ENCODE results near the gene LINGO1. TPM values are rescaled to one million over a fixed set of nuclear protein-coding genes. Genes with fewer than 3 reads are reported as not detected.

LINGO1 gene
- total and polyA plus RNA-seq, 2 of the 8 experiments (the other 6 are each of a cell fraction or from before 2014, with no cell fraction given): 57.1 to 114 TPM

- Histone ChIP-seq H3K4me3 (ENCODE audit: extremely low read depth in 1 of 4, insufficient read depth in 2 of 4, low read depth in 3 of 4, low read length in 4 of 4) (no peak overlapping the region), H3K4ac (replicated peaks; ENCODE audit: insufficient read length, low read depth, low read length) (no peak overlapping the region), H4K91ac (replicated peaks; ENCODE audit: insufficient read length, low read length) (no peak overlapping the region), H3K23me2 (ENCODE audit: low read depth, low read length) (no peaks in the 10 kb centered on the region), H2BK15ac (ENCODE audit: low read length) (no peak overlapping the region), H2BK20ac (ENCODE audit: low read length) (no peak overlapping the region), H3K79me1 (ENCODE audit: low read depth, low read length) (no peaks in the 10 kb centered on the region), H3K56ac (replicated peaks; ENCODE audit: insufficient read length, low read depth, low read length) (no peak overlapping the region), H3K4me1 (replicated peaks in 1 of 4; ENCODE audit: control insufficient read depth in 3 of 4, insufficient read depth in 4 of 4, low read length in 3 of 4) (peaks cover 0 to 2% (median 0%) of the 10 kb centered on the region in 4 experiments; a peak in 2 of 7 replicates), H2AFZ (ENCODE audit: low read length) (no peak overlapping the region), H4K20me1 (replicated peaks in 1 of 2; ENCODE audit: control insufficient read depth in 1 of 2, insufficient read depth in 2 of 2, low read length in 2 of 2) (no peaks in the 10 kb centered on the region), H3K9ac (replicated peaks in 1 of 4; ENCODE audit: extremely low read depth in 1 of 4, low read depth in 3 of 4, low read length in 3 of 4) (no peak overlapping the region), H4K5ac (ENCODE audit: insufficient read length, low read depth, low read length) (no peak overlapping the region), H3K18ac (ENCODE audit: extremely low read depth, low read length) (no peak overlapping the region), H3K4me2 (ENCODE audit: insufficient read depth in 1 of 2, low read depth in 2 of 2, low read length in 2 of 2) (no peak overlapping the region), H3K79me2 (ENCODE audit: control insufficient read depth in 1 of 2, insufficient read depth in 2 of 2, low read length in 2 of 2) (no peaks in the 10 kb centered on the region), H3K14ac (ENCODE audit: insufficient read length) (no peak overlapping the region), H4K8ac (ENCODE audit: extremely low read depth, insufficient read depth, low read length) (no peak overlapping the region), H3K23ac (ENCODE audit: insufficient read length) (no peak overlapping the region), H3K27me3 (replicated peaks in 1 of 4; ENCODE audit: control insufficient read depth in 3 of 4, extremely low read depth in 1 of 4, insufficient read depth in 3 of 4, low read length in 3 of 4) (no peaks in the 10 kb centered on the region), H2BK5ac (ENCODE audit: low read depth, low read length) (no peak overlapping the region), H3K36me3 (ENCODE audit: control insufficient read depth in 2 of 4, insufficient read depth in 4 of 4, low read length in 3 of 4) (no peaks in the 10 kb centered on the region), H3K27ac (ENCODE audit: low read depth, low read length) (no peak overlapping the region), H3K9me3 (ENCODE audit: insufficient read depth in 2 of 2, low read depth in 1 of 2, low read length in 1 of 2) (0 out of 4 replicates have a peak, but pooled peaks cover 0 to 5% of the 10 kb centered on the region in 2 experiments), H2BK120ac (replicated peaks; ENCODE audit: low read depth, low read length) (no peak overlapping the region), H2AK5ac (ENCODE audit: low read depth, low read length) (no peak overlapping the region), H2BK12ac (ENCODE audit: low read depth, low read length) (no peak overlapping the region)
- POLR2A ChIA-PET (ENCODE audit: partially characterized antibody): interaction anchor here (0.8 to 1.1 kb wide), 3 partner anchors 15 to 26 kb away, joined by 3 to 4 read pairs (median 3); no protein-coding TSS in a partner anchor
- WGBS, 2 experiments (ENCODE audit: extremely low coverage in 1 of 2, insufficient coverage in 1 of 2, insufficient read length in 1 of 2, insufficient replicate concordance in 2 of 2, low coverage in 1 of 2, low lambda C conversion rate in 2 of 2, missing lambda C conversion rate in 1 of 2): 87% methylated on average over 19 of the region's 23 CpGs; no CpG with 5 or more reads in 1 of the 2 experiments
- CTCF ChIA-PET (ENCODE audit: partially characterized antibody): interaction anchor here (0.6 to 19.2 kb wide), 22 partner anchors 13 to 217 kb away, joined by 3 to 361 read pairs (median 5); partner anchors contain the start of gene LINGO1
- FAIRE-seq (no peak), DNase-seq (ENCODE audit: low read depth in 1 of 2, low spot score in 2 of 2) (no peak)
- TF ChIP-seq CREB1 (IDR thresholded peaks at IDR 0.05): no peak
- TF ChIP-seq E2F6 (IDR thresholded peaks at IDR 0.05): no peak
- no peak for TF ChIP-seq CHD2 (IDR thresholded peaks at IDR 0.05; ENCODE audit: low read length)
- no peak for TF ChIP-seq SRF (IDR thresholded peaks at IDR 0.05; ENCODE audit: low read depth, low read length)
- no peak for TF ChIP-seq SP4 (IDR thresholded peaks at IDR 0.05; ENCODE audit: low read length)
- no peak for TF ChIP-seq HDAC2 (IDR thresholded peaks at IDR 0.05; ENCODE audit: borderline replicate concordance in 1 of 2, low read depth in 2 of 2, low read length in 2 of 2)
- no peak for TF ChIP-seq RAD21 (IDR thresholded peaks at IDR 0.05 in 1 of 2, conservative IDR thresholded peaks at IDR 0.05 in 1 of 2; ENCODE audit: low read depth in 2 of 2, low read length in 2 of 2)
- no peak for TF ChIP-seq EZH2 (IDR thresholded peaks at IDR 0.05; ENCODE audit: low read depth, low read length, severe bottlenecking)
- no peak for TF ChIP-seq SIRT6 (IDR thresholded peaks at IDR 0.05; ENCODE audit: low read length)
- TF ChIP-seq ATF2 (IDR thresholded peaks at IDR 0.05; ENCODE audit: low read length): no peak
Observed at GRCh38 chr15:77657634-77658238, 25.0 kb upstream of the LINGO1 start.

All from H1 (cell line).